GM18507 (cell line): ENCODE data around the gene FMR1.

Experiments
- DNase-seq: peaks from one replicate; pipeline ENCODE4 v3.0.0; 2011; ENCODE audit warnings: low read depth; ENCODE audit not compliant: insufficient read length; ENCODE audit errors: extremely low spot score
- FAIRE-seq: peaks from 2 replicates; lab custom pipeline; 2011; peaks lifted over from hg19 to GRCh38; lab: Jason Lieb, UNC

The FMR1 gene

DNA sequence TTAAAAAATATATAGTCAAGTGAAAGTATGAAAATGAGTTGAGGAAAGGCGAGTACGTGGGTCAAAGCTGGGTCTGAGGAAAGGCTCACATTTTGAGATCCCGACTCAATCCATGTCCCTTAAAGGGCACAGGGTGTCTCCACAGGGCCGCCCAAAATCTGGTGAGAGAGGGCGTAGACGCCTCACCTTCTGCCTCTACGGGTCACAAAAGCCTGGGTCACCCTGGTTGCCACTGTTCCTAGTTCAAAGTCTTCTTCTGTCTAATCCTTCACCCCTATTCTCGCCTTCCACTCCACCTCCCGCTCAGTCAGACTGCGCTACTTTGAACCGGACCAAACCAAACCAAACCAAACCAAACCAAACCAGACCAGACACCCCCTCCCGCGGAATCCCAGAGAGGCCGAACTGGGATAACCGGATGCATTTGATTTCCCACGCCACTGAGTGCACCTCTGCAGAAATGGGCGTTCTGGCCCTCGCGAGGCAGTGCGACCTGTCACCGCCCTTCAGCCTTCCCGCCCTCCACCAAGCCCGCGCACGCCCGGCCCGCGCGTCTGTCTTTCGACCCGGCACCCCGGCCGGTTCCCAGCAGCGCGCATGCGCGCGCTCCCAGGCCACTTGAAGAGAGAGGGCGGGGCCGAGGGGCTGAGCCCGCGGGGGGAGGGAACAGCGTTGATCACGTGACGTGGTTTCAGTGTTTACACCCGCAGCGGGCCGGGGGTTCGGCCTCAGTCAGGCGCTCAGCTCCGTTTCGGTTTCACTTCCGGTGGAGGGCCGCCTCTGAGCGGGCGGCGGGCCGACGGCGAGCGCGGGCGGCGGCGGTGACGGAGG is at the start of gene FMR1:
Gene FMR1, plus strand, starts transcription at position 728 of the 831 bp plus-strand sequence. CDS start 261 bp downstream, outside the sequence.
- DNase-seq (peak; percentile 82), FAIRE-seq (peak; percentile 91)

DNA sequence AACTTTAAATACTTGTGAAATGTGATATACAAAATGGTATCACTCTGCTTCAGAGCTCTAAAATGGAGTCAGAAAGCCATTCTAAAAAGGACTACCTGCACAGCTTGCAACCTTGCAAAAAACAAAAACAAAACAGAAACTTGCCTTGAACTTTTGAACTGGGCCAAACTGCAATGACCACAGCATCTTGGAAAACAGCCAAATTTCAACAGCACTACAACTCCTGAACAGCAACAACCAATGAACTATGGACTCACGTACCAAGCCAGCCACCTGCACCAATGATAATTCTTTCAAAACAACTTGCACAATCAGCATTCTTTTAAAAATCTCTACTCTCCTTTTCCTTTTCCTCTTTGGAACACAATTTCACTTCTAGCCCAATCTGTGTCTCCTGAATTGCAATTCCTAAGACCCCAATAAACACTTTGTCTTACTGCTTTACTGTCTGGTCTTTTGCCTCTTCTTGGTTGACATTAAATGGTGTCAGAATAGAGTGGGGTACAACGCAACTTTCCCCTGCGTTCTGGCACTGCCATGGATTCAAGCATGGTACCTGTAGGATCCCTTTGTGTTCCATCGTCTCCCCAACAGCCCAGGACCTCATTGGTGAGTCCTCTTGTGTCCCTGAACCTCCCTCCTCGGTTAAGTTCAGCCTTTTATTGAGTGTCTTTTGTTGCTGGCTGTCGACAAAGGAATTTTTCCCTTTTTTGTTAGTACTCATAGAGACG is 35.7 kb upstream of the FMR1 start:
- no peak for DNase-seq
- peak; percentile 94 for FAIRE-seq

DNA sequence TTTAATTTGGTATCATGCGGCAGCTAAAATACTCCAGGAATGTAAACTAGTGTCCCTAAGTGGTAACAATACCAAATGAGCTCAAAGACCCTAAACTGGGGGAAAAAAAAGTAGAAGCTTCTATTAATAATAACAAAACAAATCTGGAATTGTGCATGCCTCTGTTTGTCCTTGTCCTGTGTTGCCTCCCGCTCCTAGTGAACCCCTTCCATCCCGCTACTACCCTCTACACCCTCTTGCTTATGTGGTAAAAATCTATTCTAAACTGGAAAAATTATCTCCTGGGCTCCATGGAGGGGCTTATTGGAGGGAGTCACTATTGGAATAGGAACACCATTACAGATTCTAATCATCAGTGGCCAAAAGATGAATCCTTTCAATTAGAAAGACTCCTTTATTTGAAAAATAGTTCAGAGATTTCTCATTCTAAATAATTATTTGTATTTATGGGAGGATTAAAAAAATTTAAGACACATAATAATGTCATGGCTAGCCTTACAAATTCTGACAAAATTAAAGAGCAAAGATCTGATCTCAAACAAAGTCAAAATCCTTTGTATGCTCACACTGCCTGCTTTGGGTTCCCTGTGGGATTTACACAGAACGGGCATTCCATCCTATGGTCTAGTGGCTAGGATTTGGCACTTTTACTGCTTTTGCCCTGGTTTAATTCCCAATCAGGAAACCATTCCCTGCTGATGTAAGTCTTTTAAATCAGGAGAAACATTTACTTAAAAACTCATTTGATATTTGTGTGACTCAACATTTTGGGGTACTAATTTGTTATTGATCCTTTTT is 34.7 kb upstream of the FMR1 start:
- FAIRE-seq (no peak), DNase-seq (no peak)

DNA sequence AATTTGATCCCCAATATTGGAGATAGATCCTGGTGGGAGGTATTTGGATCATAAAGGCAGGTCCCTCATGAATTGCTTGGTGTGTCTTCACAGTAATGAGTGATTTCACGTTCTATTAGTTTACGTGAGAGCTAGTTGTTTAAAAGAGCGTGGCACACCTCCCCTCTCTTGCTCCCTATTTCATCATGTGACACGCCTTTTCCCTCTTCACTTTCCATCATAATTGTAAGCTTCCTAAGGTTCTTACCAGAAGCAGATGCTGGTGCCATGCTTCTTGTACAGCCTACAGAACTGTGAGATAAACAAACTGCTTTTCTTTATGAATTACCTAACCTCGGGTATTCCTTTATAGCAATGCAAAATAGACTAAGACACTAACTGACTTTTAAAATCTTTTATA is 34.0 kb upstream of the FMR1 start:
- DNase-seq: no peak
- no peak for FAIRE-seq

DNA sequence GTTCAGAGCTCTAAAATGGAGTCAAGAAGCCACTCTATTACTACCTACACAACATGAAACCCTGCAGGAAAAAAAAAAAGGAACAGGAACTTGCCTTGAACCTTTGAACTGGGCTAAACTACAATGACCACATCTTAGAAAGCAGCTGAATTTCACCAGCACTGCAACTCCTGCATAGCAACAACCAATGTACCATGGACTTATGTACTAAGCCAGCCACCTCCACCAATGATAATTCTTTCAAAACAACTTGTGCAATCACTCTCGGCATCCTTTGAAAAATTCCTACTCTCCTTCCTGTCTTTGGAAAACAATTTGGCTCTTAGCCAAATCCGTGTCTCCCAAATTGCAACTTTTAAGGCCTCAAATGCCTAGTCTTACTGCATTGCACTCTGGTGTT is 26.8 kb upstream of the FMR1 start:
- DNase-seq (no peak), FAIRE-seq (no peak)

DNA sequence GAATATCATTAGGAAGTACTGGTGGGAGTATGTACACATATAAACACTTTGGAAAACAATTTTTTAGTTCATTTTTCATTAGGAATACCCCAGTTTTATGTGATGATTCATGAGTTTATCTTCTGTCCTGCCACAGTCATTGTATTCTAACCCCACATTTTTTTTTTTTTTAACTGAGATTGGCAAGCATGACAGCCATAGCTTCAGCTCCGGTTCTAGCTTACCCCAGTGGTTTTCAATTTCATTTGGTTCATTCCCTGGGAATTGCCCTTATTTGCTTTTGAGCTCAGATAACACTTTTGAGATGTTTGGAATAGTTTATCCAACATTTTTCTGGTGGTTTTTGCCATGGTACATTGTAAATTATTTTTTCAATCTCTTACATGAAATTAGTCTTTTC is 21.0 kb upstream of the FMR1 start:
- FAIRE-seq (no peak), DNase-seq (no peak)

DNA sequence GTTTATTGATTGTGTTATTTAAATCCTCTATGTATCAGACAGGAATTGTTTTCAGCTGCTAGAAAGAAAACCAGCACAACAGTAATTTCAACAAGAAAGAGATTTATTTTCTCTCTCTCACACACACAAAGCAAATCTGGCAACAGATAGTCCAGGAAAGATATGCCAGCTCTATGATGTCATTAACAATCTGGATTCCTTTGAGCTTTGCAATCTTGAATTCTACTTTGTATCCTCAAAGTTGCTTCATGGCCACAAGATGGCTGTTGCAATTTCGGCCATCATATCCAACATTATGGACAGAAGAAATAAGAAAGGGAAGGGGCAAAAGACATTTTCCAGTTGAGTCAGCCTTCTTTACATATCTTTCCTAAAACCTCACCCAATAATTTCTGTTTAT is 19.8 kb upstream of the FMR1 start:
- FAIRE-seq (peak; percentile 74), DNase-seq (no peak)

DNA sequence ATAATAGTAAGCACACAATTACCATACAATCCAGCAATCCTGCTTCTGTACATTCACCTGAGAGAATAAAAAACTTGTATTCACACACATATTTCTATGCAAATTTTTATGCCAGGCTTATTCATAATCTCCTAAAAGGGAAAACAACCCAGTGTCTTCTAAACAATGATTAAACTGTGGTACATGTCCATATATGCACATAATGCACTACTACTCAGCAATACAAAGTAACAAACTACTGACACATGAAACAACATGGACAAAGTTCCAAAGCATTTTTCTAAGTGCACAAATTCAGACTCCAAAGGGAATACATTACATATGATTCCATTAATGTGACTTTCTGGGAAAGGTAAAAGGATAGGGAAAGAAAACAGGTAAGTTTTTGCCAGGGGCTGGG is 18.0 kb upstream of the FMR1 start:
- FAIRE-seq: no peak
- no peak for DNase-seq

DNA sequence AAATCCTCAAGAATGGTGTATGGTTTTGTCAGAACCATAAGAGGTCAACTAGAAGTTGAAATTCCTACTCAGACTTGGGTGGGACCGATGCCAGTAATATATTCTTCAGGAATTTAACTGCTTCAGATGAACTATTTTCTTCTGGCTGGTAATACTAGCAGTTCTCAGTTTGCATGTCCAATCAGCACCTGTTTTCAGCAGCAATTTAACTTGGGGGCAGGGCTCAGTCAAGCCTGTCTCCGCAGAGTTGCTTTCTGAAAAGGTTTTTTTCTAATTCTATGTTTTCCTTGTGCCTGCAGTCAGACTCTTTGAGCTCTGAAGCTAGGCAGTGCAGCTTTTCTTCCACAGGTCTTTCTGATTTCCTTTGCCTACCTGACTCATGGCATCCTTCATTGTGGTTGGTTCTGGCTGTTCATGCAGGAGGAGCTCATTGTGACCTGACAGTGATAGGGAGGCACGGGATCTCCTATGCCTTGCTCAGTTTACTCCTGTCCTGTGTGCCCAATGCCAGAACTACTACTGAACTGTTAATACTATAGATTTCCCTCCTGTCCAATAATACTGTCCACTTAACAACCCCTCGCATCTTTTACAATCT is 17.3 kb upstream of the FMR1 start:
- no peak for DNase-seq
- FAIRE-seq: no peak

DNA sequence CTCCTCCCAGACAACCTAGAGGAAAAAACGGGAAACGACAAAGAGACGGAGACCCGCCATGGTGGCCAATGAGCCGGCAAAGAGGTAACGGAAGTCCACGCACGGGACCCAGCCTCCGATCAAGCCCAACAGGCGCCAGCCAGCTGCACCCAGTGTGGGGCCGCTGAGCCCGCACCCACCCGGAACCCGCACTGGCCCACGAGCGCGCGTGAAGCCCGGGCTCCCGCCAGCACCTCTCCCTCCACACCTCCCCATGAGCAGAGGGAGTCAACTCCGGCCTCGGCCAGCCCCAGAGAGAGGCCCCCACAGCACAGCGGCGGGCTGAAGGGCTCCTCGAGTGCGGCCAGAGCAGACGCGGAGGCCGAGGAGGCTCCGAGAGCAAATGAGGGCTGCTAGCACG is 14.6 kb upstream of the FMR1 start:
- FAIRE-seq (no peak), DNase-seq (no peak)

DNA sequence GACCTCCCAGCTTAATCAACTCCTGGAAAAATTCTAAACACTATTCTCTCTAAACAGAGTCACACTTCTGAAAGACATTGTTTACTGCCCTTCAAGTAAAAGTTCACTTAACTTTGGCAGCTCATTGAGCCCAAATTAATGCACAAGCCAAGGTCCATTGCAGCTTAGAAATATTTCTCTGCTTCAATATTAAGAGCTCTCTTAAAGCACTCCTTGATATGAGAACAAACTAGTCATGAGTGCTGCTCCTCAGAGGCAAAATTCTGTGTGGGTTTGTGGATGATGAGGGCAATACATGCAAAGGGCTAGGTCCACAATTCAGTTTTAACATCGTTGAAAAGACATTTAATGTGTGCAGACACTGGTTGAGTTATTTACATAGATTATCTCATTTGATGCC is 12.8 kb upstream of the FMR1 start:
- no peak for DNase-seq
- FAIRE-seq: no peak

DNA sequence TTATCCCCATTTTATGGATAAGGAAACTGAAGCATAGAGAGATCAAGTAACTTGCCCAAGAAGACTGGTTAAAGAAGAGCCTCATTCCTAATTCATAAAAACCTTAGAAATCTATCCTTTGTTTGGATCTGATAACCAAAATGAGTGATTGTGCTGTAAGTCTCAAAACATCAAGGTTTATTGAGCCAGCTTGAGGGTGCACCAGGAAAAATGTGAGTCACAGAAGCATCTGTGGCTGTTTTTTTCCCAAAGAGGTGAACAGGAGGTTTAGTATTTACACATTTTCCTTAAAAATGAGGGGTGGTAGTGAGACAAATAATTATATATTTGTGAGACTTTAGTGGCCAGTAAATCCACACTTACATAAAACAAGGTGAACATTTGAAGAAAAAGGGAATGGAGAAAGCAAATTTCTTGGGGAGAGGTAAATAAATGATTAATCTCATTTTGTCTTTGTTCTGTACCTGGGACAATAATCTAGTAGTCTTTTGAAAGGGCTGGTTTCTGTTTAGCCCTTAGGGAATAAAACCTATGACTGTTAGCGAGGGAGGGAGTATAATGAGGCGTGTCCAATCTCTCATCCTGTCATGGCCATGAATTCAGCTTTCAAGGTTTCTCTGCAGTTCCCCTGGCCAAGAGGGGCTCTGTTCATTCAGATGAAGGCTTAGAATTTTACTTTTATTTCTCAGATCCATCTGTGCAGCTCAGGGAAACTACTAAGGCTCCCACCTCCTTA is 12.2 kb upstream of the FMR1 start:
- FAIRE-seq (peak; percentile 55), DNase-seq (no peak)

DNA sequence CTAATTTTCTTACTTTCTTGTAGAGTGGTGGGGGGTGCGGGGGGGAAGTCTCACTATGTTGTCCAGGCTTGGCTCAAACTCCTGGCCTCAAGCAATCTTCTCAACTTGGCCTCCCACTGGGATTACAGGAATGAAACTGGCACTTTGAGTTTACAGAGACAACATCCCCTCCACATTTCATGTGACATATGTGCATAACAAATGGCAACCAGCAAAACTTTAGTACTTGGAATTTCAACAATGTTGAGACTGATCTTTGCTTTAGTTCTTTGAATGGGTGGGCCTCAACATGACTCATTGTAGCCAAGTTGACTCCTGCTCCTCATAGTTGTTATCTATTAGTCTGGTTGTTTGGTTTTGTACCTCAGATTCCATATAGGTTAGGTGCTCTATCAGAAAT is 11.4 kb upstream of the FMR1 start:
- no peak for DNase-seq
- FAIRE-seq: no peak

DNA sequence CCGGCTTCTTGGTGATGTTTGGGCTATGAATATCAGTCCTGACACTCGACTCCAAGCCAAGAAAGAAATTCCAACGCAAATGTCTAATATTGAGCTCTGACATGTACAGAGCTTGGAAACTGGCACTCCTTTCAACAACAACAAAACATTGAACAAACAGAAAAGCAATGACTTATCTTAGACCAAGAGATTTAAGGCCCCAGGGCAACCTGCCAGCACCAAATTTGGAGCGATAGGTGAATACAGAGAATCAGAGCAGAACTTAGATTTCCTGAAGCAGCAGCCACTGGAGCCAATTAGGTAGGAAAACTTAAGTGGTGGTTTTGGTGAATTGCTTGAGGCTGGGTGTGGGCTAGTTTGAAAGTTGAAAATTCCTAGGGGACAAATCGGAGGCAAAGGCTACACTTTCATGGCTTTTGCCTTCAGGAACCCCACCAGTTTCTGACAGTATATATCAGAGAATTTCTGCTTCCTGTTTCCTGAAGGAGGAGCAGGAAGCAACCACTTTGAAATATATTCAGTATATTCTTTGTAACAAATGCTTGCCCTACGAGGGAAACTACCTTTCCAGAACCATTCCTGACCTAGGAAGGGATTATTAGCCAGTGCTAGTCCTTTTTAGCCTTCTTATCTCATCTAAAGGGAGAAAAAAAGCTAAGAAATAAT is 10.1 kb upstream of the FMR1 start:
- DNase-seq (no peak), FAIRE-seq (peak; percentile 26)

DNA sequence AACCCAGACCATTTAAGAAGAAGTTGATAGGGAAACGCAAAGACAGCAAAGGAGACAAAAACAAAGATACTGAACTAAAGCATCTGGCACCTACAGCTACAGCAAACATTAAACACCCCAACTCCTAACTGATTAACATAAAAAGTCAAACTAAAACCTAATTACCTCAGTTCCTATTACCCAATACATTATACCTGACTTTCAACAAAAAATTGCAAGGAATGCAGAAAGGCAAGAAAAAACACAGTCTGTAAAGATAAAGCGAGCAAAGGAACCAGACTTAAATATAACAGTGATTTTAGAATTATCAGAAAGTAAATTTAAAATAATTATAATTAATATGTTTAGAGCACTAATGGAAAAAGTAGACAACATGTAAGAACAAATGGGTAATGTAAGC is 9.4 kb upstream of the FMR1 start:
- no peak for DNase-seq

DNA sequence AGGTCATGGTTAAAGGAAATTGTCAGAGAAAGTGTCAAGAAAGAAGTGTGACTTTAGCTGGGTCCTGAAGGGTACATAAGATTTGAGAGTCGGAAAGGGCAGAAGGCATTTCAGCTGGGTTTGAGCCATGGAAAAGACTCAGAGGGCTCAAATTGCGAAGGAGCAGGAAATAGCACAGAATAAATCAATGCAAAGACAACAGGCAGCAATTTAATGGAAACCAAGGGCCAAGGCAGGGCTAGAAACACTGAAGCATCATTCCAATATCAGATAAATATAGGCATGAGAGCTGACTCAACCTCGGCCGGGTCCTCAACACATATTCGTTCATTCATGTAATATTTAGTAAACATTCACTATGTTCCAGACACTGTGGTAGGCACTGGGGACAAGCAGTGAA is 3.6 kb upstream of the FMR1 start:
- no peak for FAIRE-seq
- DNase-seq: no peak

More for the DNA sequence above, 9.4 kb upstream of the FMR1 start:
- FAIRE-seq: no peak

DNA sequence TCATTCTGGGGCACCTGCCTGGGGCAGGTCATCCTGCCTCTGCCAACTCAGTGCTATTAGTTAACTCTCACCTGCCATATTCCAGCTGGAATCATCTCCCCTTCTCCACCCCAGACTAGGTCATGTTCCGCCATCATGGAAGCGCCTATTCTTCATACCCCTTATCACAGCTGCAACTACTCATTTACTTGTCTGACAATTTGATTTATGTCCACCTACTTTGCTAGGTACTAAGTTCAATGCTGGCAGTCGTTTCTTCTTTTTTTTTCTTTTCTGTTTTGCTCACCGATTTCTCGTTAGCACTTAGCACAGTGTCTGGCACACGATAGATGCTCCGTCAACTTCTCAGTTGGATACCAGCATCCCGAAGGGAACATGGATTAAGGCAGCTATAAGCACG is 1.1 kb upstream of the FMR1 start:
- no peak for FAIRE-seq
- DNase-seq: no peak

DNA sequence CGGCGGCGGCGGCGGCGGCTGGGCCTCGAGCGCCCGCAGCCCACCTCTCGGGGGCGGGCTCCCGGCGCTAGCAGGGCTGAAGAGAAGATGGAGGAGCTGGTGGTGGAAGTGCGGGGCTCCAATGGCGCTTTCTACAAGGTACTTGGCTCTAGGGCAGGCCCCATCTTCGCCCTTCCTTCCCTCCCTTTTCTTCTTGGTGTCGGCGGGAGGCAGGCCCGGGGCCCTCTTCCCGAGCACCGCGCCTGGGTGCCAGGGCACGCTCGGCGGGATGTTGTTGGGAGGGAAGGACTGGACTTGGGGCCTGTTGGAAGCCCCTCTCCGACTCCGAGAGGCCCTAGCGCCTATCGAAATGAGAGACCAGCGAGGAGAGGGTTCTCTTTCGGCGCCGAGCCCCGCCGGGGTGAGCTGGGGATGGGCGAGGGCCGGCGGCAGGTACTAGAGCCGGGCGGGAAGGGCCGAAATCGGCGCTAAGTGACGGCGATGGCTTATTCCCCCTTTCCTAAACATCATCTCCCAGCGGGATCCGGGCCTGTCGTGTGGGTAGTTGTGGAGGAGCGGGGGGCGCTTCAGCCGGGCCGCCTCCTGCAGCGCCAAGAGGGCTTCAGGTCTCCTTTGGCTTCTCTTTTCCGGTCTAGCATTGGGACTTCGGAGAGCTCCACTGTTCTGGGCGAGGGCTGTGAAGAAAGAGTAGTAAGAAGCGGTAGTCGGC is 528 bp downstream of the FMR1 start:
- FAIRE-seq (peak; percentile 74), DNase-seq (no peak)
